Measurements from ENCODE around the gene WDR45B.

WDR45B gene

DNA sequence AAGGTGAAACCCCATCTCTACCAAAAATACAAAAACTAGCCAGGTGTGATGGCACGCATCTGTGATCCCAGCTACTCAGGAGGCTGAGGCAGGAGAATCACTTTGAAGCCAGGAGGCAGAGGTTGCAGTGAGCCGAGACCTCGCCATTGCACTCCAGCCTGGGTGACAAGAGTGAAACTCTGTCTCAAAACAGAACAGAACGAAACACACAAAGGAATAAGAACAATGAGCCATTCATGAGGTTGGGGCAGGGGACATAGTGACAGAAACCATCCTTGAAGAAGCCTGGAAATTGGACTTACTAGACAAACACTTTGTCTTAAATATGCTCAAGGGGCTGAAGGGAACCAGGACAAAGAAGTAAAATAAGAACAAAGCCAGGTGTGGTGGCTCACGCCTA lies 39.4 kb downstream of the WDR45B start:
- Histone ChIP-seq H3K4me1 (ENCODE audit: control insufficient read depth, insufficient read depth, low read length, unreplicated experiment) (peaks cover 3% of the 10 kb centered on the region), H2AFZ (ENCODE audit: low read length, unreplicated experiment) (no peak overlapping the region), H3K4me3 (ENCODE audit: low read depth, low read length) (no peak overlapping the region), H3K27ac (ENCODE audit: low read depth, low read length) (no peak overlapping the region), H3K27me3 (ENCODE audit: insufficient read depth, low read length) (no peaks in the 10 kb centered on the region), H3K36me3 (ENCODE audit: insufficient read depth, low read length) (peaks cover 16% of the 10 kb centered on the region; the same call in 1 of the 2 replicates), H3K79me2 (ENCODE audit: control insufficient read depth, insufficient read depth, low read length, unreplicated experiment) (no peaks in the 10 kb centered on the region)

DNA sequence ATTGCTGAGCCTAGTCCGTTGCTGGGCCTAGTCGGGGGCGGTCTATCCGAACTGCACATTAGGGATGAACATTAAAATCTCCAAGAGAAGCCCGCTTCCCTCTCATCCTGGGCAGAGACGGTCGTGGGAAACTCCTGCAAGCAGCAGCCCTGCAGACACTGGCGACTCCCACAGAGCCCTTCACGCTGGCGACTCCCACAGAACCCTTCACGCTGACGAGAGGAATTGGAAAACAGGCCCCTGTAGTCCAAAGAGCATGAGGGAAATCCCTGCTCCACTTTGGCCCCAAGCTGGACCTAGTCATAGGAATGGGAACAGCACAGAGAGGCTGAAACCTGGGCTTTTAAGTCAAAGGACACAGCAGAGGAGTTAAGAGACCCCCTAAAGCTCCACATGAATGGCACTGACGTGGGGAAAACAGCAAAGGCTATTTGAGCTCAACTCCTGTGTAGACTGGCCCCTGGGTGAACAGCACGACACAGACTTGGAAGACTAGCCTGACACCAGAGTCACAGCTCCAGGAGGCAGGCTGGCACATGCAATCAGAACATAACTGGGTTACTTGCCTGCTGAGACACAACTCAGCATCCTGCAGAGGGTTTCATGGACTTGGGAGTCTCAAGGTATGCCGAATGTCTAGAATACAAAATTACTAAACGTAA lies 42.2 kb downstream of the WDR45B start:
- Histone ChIP-seq H3K79me2 (ENCODE audit: control insufficient read depth, insufficient read depth, low read length, unreplicated experiment) (no peaks in the 10 kb centered on the region), H3K27me3 (ENCODE audit: insufficient read depth, low read length) (no peaks in the 10 kb centered on the region), H3K36me3 (ENCODE audit: insufficient read depth, low read length) (peaks cover 36% of the 10 kb centered on the region; the same call in 1 of the 2 replicates), H3K4me3 (ENCODE audit: low read depth, low read length) (no peak overlapping the region), H3K27ac (ENCODE audit: low read depth, low read length) (no peak overlapping the region), H3K4me1 (ENCODE audit: control insufficient read depth, insufficient read depth, low read length, unreplicated experiment) (no peaks in the 10 kb centered on the region), H2AFZ (ENCODE audit: low read length, unreplicated experiment) (no peak overlapping the region)

DNA sequence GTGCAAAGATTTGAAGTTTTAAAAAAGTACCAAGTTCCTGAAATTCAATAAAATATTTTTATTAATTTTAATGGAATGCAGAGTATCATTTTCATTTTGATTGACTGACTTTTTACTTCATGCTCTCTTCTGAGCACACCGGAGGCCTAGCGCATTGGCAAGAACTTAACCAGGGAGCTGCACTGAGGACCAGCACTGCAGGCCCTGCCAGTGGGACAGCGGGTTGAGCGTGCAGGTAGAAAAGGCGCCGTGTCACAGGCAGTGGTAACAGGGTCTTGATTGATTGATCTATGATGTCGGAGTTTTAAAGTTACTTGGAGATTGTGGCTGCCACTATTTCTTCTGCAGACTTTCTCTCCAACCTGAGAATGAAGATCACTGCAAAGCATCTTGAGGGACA lies 43.7 kb downstream of the WDR45B start:
- no peaks in the 10 kb centered on the region for H3K27me3 ChIP-seq (ENCODE audit: insufficient read depth, low read length)
- peaks cover 44% of the 10 kb centered on the region; the same call in 1 of the 2 replicates for H3K36me3 ChIP-seq (ENCODE audit: insufficient read depth, low read length)

DNA sequence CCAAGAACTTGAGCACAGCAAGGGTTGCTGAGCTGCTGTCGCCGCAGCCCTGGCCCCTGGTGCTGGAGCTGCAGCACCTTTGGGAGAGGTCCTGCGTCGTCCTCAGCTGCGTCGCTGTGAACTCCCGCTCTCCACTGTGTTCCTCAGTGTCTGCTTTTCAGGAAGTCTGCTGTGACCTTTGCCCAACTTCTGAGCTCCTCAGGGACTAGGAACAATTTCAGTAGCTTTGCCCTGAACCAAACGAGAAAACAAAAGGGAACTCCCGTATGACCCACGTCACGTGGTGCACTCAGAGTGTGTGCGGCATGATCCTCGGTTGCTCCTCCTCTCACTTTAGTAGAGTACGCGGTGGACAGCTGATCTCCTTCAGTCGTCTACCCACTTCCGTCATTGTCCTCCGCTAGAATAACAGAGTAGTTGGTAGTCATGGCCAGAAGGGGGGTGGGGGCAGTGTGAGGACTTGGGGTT lies 44.2 kb downstream of the WDR45B start:
- Histone ChIP-seq H3K27me3 (ENCODE audit: insufficient read depth, low read length) (no peaks in the 10 kb centered on the region), H3K4me3 (ENCODE audit: low read depth, low read length) (no peak overlapping the region), H3K4me1 (ENCODE audit: control insufficient read depth, insufficient read depth, low read length, unreplicated experiment) (no peaks in the 10 kb centered on the region), H2AFZ (ENCODE audit: low read length, unreplicated experiment) (no peak overlapping the region), H3K79me2 (ENCODE audit: control insufficient read depth, insufficient read depth, low read length, unreplicated experiment) (no peaks in the 10 kb centered on the region), H3K27ac (ENCODE audit: low read depth, low read length) (no peak overlapping the region), H3K36me3 (ENCODE audit: insufficient read depth, low read length) (peaks cover 44% of the 10 kb centered on the region; the same call in 1 of the 2 replicates)

More for the DNA sequence above, 43.7 kb downstream of the WDR45B start:
- Histone ChIP-seq H3K4me1 (ENCODE audit: control insufficient read depth, insufficient read depth, low read length, unreplicated experiment) (no peaks in the 10 kb centered on the region), H2AFZ (ENCODE audit: low read length, unreplicated experiment) (no peak overlapping the region), H3K79me2 (ENCODE audit: control insufficient read depth, insufficient read depth, low read length, unreplicated experiment) (no peaks in the 10 kb centered on the region), H3K4me3 (ENCODE audit: low read depth, low read length) (no peak overlapping the region), H3K27ac (ENCODE audit: low read depth, low read length) (no peak overlapping the region)

DNA sequence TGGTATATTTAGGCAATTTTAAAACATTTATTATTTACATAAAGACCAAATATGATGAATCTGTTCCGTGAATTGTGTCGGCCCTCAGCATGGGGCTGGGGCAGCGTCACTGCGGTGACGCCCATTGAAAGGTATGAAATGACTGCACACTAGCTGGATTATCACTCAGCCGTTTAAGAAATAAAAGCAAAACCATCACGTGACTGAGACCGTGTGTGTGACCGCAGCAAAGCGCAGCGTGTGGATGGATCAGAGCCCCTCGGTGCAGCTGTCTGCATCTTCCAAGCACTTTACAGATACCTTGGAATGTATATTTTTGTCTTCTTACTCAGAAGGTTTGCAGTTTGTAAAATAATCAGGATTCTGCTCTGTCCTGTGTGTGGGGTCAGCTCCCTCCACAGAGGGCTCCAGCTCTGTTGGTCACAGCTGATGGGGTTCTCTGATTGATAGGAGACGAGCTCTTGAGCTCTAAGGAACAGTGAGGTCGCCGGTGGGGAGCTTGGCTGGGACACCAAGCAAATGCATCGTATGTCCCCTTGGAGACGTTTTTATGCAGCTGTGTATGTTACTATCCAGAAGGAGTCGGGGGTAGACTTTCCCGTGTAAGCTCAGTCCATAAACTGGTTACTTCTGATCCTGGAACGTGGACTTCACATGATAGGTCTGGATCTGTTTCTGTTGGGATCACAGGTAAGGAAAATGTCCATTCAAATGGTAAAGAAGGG lies 45.1 kb downstream of the WDR45B start:
- Histone ChIP-seq H3K36me3 (ENCODE audit: insufficient read depth, low read length) (peaks cover 44% of the 10 kb centered on the region; the same call in 1 of the 2 replicates), H3K27me3 (ENCODE audit: insufficient read depth, low read length) (no peaks in the 10 kb centered on the region), H2AFZ (ENCODE audit: low read length, unreplicated experiment) (no peak overlapping the region), H3K4me1 (ENCODE audit: control insufficient read depth, insufficient read depth, low read length, unreplicated experiment) (no peaks in the 10 kb centered on the region), H3K27ac (ENCODE audit: low read depth, low read length) (no peak overlapping the region), H3K4me3 (ENCODE audit: low read depth, low read length) (no peak overlapping the region), H3K79me2 (ENCODE audit: control insufficient read depth, insufficient read depth, low read length, unreplicated experiment) (peaks cover 3% of the 10 kb centered on the region)

DNA sequence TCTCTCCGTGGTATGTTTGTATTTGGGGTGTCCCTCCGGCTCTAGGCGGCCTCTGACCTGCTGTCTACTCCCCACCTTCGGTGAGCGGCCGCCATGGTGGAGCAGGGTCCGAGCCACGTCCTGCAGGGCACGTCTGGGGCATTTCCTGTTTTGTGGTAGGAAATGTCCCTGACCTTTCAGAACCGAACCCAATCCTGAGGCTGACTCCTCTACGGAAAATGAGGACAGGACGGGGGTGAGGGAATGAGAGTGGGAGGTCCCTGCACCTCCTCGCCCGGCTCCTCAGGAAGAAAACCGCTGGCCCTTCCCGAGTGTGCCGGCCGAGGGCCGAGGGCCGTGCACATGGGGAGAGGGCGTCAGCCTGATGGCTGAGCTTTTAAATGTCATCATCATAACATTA lies 45.8 kb downstream of the WDR45B start:
- no peak overlapping the region for H3K4me3 ChIP-seq (ENCODE audit: low read depth, low read length)
- H2AFZ ChIP-seq (ENCODE audit: low read length, unreplicated experiment) = no peak overlapping the region
- H3K27ac ChIP-seq (ENCODE audit: low read depth, low read length) = no peak overlapping the region
- no peaks in the 10 kb centered on the region for H3K4me1 ChIP-seq (ENCODE audit: control insufficient read depth, insufficient read depth, low read length, unreplicated experiment)
- peaks cover 39% of the 10 kb centered on the region; the same call in 1 of the 2 replicates for H3K36me3 ChIP-seq (ENCODE audit: insufficient read depth, low read length)
- no peaks in the 10 kb centered on the region for H3K27me3 ChIP-seq (ENCODE audit: insufficient read depth, low read length)
- H3K79me2 ChIP-seq (ENCODE audit: control insufficient read depth, insufficient read depth, low read length, unreplicated experiment) = peaks cover 6% of the 10 kb centered on the region

DNA sequence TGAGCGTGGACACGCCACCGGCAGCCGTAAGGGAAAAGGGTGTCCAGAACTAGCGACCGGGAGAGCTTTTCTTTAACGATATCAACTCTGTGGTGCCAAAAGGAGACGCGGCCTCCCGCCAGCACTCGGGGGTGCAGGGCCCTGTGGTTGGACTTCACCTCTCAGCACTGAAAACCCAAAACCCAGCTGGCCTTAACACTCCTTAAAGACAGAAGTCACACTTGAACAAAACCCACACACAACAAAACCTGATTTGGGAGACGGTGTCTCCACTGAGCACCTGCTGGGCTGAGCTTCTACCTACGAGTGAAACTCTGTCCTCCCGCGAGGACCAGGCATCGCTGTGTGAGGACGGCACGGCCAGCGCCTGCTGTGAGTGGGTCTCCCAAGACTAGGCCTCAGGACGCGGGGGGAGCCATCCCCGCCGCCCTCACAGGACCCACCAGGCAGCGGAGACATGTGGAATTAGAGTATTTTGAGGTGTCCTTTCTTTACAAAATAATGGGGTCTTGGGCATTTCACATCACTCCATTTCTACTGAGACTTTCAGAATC lies 46.7 kb downstream of the WDR45B start:
- Histone ChIP-seq H2AFZ (ENCODE audit: low read length, unreplicated experiment) (no peak overlapping the region), H3K27me3 (ENCODE audit: insufficient read depth, low read length) (no peaks in the 10 kb centered on the region), H3K27ac (ENCODE audit: low read depth, low read length) (no peak overlapping the region), H3K79me2 (ENCODE audit: control insufficient read depth, insufficient read depth, low read length, unreplicated experiment) (peaks cover 6% of the 10 kb centered on the region), H3K4me1 (ENCODE audit: control insufficient read depth, insufficient read depth, low read length, unreplicated experiment) (no peaks in the 10 kb centered on the region), H3K4me3 (ENCODE audit: low read depth, low read length) (no peak overlapping the region), H3K36me3 (ENCODE audit: insufficient read depth, low read length) (peaks cover 46% of the 10 kb centered on the region; the same call in 1 of the 2 replicates)

DNA sequence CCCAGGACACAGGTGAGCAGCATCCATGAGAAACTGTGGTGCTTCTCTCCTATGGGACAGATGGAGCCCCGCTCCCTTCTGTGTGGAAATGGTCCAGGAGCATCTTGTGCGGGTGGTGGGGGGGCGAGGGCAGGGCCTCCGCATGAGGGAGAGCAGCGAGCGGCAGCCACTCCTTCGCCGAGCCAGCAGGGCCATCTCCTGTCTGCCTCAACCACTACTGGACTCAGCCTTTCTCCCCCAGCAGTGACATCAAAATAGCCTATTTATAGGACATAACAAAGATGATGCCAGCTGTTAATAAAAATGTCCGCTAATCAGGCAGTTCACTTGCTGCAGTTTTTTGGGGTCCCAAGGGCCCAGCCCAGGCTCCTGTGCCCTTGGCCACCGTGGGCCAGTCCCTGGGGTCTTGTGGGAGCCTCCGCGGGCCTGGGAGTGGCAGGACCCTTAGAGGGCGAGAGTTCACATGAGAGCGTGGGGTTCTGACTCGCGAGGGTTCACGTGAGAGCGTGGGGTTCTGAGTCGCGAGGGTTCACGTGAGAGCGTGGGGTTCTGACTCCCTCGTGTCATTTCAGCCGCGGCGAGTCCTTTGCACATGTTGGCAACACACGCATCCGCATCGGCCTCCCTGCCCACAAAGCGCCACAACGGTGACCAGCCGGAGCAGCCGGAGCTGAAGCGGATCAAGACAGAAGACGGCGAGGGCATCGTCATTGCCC lies 47.4 kb downstream of the WDR45B start:
- Histone ChIP-seq H3K27ac (ENCODE audit: low read depth, low read length) (no peak overlapping the region), H3K79me2 (ENCODE audit: control insufficient read depth, insufficient read depth, low read length, unreplicated experiment) (peaks cover 6% of the 10 kb centered on the region), H3K4me1 (ENCODE audit: control insufficient read depth, insufficient read depth, low read length, unreplicated experiment) (no peaks in the 10 kb centered on the region), H3K27me3 (ENCODE audit: insufficient read depth, low read length) (no peaks in the 10 kb centered on the region), H3K36me3 (ENCODE audit: insufficient read depth, low read length) (peaks cover 46% of the 10 kb centered on the region; the same call in 1 of the 2 replicates), H3K4me3 (ENCODE audit: low read depth, low read length) (no peak overlapping the region), H2AFZ (ENCODE audit: low read length, unreplicated experiment) (no peak overlapping the region)

DNA sequence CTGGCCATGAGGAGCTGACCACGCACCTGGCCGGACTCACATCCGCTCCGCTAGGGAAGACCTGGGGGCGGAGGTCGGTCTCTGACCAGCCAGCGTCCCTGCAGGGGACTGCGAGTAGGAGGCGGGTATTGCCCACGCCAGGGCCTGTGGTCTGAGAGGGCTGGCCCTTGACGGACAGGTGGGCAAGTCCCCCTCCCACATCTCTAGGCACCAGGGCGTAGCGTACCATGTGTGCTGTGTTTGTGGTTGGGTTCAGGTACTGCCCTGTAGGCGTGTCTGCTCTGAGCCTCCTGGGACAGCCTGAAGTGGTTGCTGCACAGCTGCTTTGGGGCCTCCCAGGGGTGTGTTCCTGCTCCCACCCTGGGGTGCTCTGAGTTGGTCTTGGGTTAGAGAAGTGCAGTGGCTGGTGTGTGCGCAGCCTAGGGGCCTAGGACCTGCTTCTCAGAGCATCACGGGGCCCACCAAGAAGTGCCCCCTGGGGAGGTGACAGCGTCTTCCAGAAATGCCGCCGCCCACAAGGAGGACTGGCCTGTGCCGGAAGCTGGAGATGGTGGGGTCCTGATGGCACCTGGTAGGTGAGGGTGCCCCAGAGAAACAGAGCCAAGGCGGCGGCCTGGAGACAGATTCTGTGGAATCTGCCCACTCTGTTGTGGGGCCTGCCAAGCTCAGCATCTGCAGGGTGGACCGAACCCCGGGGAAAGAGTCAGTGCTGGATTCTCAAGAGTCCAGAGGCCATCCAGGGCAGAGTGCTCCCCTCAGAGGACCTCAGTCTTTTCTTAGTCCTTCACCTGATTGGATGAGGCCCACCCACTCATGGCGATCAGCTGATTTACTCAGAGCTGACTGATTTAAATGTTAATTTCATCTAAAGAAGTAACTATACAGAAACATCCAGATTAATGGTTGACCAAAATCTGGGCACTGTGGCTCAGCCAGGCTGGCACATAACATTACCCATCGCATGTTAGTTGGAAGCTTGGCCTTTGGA lies 48.3 kb downstream of the WDR45B start:
- Histone ChIP-seq H3K36me3 (ENCODE audit: insufficient read depth, low read length) (peaks cover 50% of the 10 kb centered on the region; the same call in 1 of the 2 replicates), H3K27me3 (ENCODE audit: insufficient read depth, low read length) (no peaks in the 10 kb centered on the region)

More for the DNA sequence above, 48.3 kb downstream of the WDR45B start:
- peaks cover 8% of the 10 kb centered on the region for H3K79me2 ChIP-seq (ENCODE audit: control insufficient read depth, insufficient read depth, low read length, unreplicated experiment)
- no peak overlapping the region for H2AFZ ChIP-seq (ENCODE audit: low read length, unreplicated experiment)
- H3K4me1 ChIP-seq (ENCODE audit: control insufficient read depth, insufficient read depth, low read length, unreplicated experiment) = no peaks in the 10 kb centered on the region
- no peak overlapping the region for H3K27ac ChIP-seq (ENCODE audit: low read depth, low read length)
- H3K4me3 ChIP-seq (ENCODE audit: low read depth, low read length) = no peak overlapping the region
